HEK293 (cell line): Measurements from ENCODE around the gene C20orf96.

Experiments
- BCL6B ChIP-seq: fragments of 450-650 bp; formaldehyde crosslinking; IDR thresholded peaks from 2 replicates; pipeline ENCODE4 v1.5.1; 2017; ENCODE audit warnings: missing biosample characterization, missing genetic modification characterization
- FEZF1 ChIP-seq: fragments of 450-650 bp; formaldehyde crosslinking; IDR thresholded peaks from 2 replicates; pipeline ENCODE4 v1.5.1; 2016; ENCODE audit warnings: missing biosample characterization, missing genetic modification characterization
- GLIS1 ChIP-seq: fragments of 450-650 bp; formaldehyde crosslinking; IDR thresholded peaks from 2 replicates; pipeline ENCODE4 v1.5.1; 2016; ENCODE audit warnings: missing biosample characterization, missing genetic modification characterization
- IKZF3 ChIP-seq: fragments of 450-650 bp; IDR thresholded peaks from 2 replicates; pipeline ENCODE4 v1.5.0; 2018; ENCODE audit warnings: missing biosample characterization, mild to moderate bottlenecking, missing genetic modification characterization, moderate library complexity
- KLF1 ChIP-seq: fragments of 450-650 bp; formaldehyde crosslinking; IDR thresholded peaks from 2 replicates; pipeline ENCODE4 v1.5.1; 2016; ENCODE audit warnings: missing biosample characterization, missing genetic modification characterization
- KLF8 ChIP-seq: fragments of 450-650 bp; formaldehyde crosslinking; IDR thresholded peaks from 2 replicates; pipeline ENCODE4 v1.5.1; 2016; ENCODE audit warnings: missing biosample characterization, missing genetic modification characterization
- OSR2 ChIP-seq: fragments of 450-650 bp; formaldehyde crosslinking; IDR thresholded peaks from 2 replicates; pipeline ENCODE4 v1.5.1; 2016; ENCODE audit warnings: missing biosample characterization, missing genetic modification characterization
- PBX3 ChIP-seq: sonication (generic); formaldehyde crosslinking; IDR thresholded peaks from 2 replicates; pipeline ENCODE4 v1.8.1; 2022; ENCODE audit warnings: mild to moderate bottlenecking, moderate library complexity, missing genetic modification reagents
- ZBTB10 ChIP-seq: fragments of 450-650 bp; formaldehyde crosslinking; IDR thresholded peaks from 2 replicates; pipeline ENCODE4 v1.5.1; 2016; ENCODE audit warnings: missing biosample characterization, missing genetic modification characterization
- ZBTB17 ChIP-seq: fragments of 450-650 bp; formaldehyde crosslinking; IDR thresholded peaks from 2 replicates; pipeline ENCODE4 v1.5.1; 2016; ENCODE audit warnings: missing biosample characterization, missing genetic modification characterization
- ZBTB49 ChIP-seq: fragments of 450-650 bp; formaldehyde crosslinking; IDR thresholded peaks from 2 replicates; pipeline ENCODE4 v1.5.1; 2016; ENCODE audit warnings: missing biosample characterization, missing genetic modification characterization, low read depth
- ZNF138 ChIP-seq: fragments of 450-650 bp; formaldehyde crosslinking; IDR thresholded peaks from 2 replicates; pipeline ENCODE4 v1.5.1; 2016; ENCODE audit warnings: missing biosample characterization, missing genetic modification characterization, borderline replicate concordance
- ZNF146 ChIP-seq: fragments of 450-650 bp; formaldehyde crosslinking; IDR thresholded peaks from 2 replicates; pipeline ENCODE4 v1.5.1; 2016; ENCODE audit warnings: missing biosample characterization, missing genetic modification characterization
- ZNF157 ChIP-seq: fragments of 450-650 bp; formaldehyde crosslinking; IDR thresholded peaks from 2 replicates; pipeline ENCODE4 v1.5.1; 2016; ENCODE audit warnings: missing biosample characterization, missing genetic modification characterization
- ZNF16 ChIP-seq: fragments of 450-650 bp; formaldehyde crosslinking; IDR thresholded peaks from 2 replicates; pipeline ENCODE4 v1.5.1; 2016; ENCODE audit warnings: low read depth, missing biosample characterization, missing genetic modification characterization
- ZNF24 ChIP-seq: fragments of 450-650 bp; formaldehyde crosslinking; IDR thresholded peaks from 2 replicates; pipeline ENCODE4 v1.5.1; 2016; ENCODE audit warnings: missing biosample characterization, missing genetic modification characterization
- ZNF341 ChIP-seq: fragments of 450-650 bp; formaldehyde crosslinking; IDR thresholded peaks from 2 replicates; pipeline ENCODE4; 2016; ENCODE audit warnings: low read depth, missing biosample characterization, missing genetic modification characterization
- ZNF449 ChIP-seq: fragments of 450-650 bp; formaldehyde crosslinking; IDR thresholded peaks from 2 replicates; pipeline ENCODE4 v1.5.1; 2017; ENCODE audit warnings: missing biosample characterization, mild to moderate bottlenecking, missing genetic modification characterization, moderate library complexity
- ZNF600 ChIP-seq: fragments of 450-650 bp; formaldehyde crosslinking; IDR thresholded peaks from 2 replicates; pipeline ENCODE4 v1.5.1; 2016; ENCODE audit warnings: missing biosample characterization, missing genetic modification characterization
- ZNF610 ChIP-seq: fragments of 450-650 bp; formaldehyde crosslinking; IDR thresholded peaks from 2 replicates; pipeline ENCODE4 v1.5.1; 2016; ENCODE audit warnings: missing biosample characterization, missing genetic modification characterization, borderline replicate concordance
- ZNF639 ChIP-seq: fragments of 450-650 bp; formaldehyde crosslinking; IDR thresholded peaks from 2 replicates; pipeline ENCODE4 v1.5.1; 2016; ENCODE audit warnings: missing biosample characterization, missing genetic modification characterization
- ZNF692 ChIP-seq: fragments of 450-650 bp; formaldehyde crosslinking; IDR thresholded peaks from 2 replicates; pipeline ENCODE4 v1.5.1; 2016; ENCODE audit warnings: missing biosample characterization, missing genetic modification characterization
- ZNF76 ChIP-seq: fragments of 450-650 bp; formaldehyde crosslinking; IDR thresholded peaks from 2 replicates; pipeline ENCODE4; 2016; ENCODE audit warnings: low read depth, missing biosample characterization, missing genetic modification characterization, borderline replicate concordance
- ZNF792 ChIP-seq: fragments of 450-650 bp; formaldehyde crosslinking; IDR thresholded peaks from 2 replicates; pipeline ENCODE4 v1.5.1; 2016; ENCODE audit warnings: missing biosample characterization, missing genetic modification characterization
- ZSCAN16 ChIP-seq: fragments of 450-650 bp; formaldehyde crosslinking; IDR thresholded peaks from 2 replicates; pipeline ENCODE4 v1.5.1; 2016; ENCODE audit warnings: missing biosample characterization, missing genetic modification characterization

The C20orf96 gene

GRCh38 chr20:324177-325044 lies 33.9 kb upstream of the C20orf96 start (continued):
- TF ChIP-seq ZNF792 (no peak), ZNF24 (tag by site-specific recombination) (peak; percentile 51; the same call in 1 of the 2 replicates), ZNF610 (tag by site-specific recombination) (peak; percentile 61; the same call in 1 of the 2 replicates), ZSCAN16 (tag by site-specific recombination) (0 out of 2 replicates have a peak, but pooled peaks have one; percentile 24), KLF1 (tag by site-specific recombination) (peak; percentile 100), KLF8 (tag by site-specific recombination) (peak; percentile 99), GLIS1 (tag by site-specific recombination) (peak; percentile 96), ZBTB10 (tag by site-specific recombination) (peak; percentile 54; the same call in 1 of the 2 replicates), ZNF76 (tag by site-specific recombination) (peak; percentile 46; the same call in 1 of the 2 replicates), FEZF1 (tag by site-specific recombination) (peak; percentile 38; the same call in 1 of the 2 replicates), ZNF341 (peak; percentile 93), IKZF3 (tag by site-specific recombination) (peak; percentile 96), ZNF692 (tag by site-specific recombination) (peak; percentile 88), ZBTB49 (tag by site-specific recombination) (no peak), ZNF157 (no peak), OSR2 (tag by site-specific recombination) (peak; percentile 81), PBX3 (CRISPR knock-in tag) (0 out of 2 replicates have a peak, but pooled peaks have one; percentile 21), ZNF639 (tag by site-specific recombination) (0 out of 2 replicates have a peak, but pooled peaks have one; percentile 40), ZBTB17 (tag by site-specific recombination) (peak; percentile 82), ZNF449 (tag by site-specific recombination) (peak; percentile 73; the same call in 1 of the 2 replicates), ZNF16 (tag by site-specific recombination) (no peak), ZNF138 (tag by site-specific recombination) (no peak), BCL6B (tag by site-specific recombination) (no peak), ZNF600 (tag by site-specific recombination) (peak; percentile 55; the same call in 1 of the 2 replicates), ZNF146 (tag by site-specific recombination) (no peak)
